ENCODE measurements around the gene DSG3.

DNA sequence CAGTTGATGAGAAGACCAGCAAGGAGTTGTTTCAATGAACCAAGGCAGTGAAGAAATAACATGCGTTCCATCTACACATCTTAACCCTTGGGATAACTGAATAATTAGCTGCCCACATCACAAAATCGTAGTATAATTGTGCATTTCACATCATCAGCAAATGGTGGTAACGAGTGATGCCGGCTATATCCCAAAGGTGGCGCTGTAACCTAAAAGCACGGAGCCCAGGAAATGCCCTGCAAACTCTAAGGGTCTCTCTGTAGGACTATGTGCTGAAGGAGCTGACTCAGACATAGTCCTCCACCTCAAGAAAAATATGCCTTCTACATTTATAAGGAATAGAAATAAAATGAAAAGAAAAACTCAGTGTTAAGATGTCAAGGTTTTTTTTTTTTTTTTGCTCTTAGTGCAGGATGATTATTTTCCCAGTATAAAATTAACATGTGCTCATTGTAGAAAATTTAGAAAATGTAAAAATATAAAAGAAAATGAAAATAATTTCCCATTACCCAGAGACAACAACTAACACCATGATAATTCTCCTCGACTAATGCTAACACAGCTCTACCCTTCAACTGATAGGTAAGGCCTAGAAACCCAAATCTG is 23.1 kb upstream of the DSG3 start:
- peak in 2 of 4 experiments; percentile 10 to 35 for TF ChIP-seq CTCF (IDR thresholded peaks at IDR 0.05)
- TF ChIP-seq POLR2A (IDR thresholded peaks at IDR 0.05), result no peak
- TF ChIP-seq POLR2AphosphoS5 (IDR thresholded peaks at IDR 0.05), result no peak

Measured in sigmoid colon (tissue), 4 donors.